ENCODE measurements around the gene CLP1. TPM values are rescaled to one million over a fixed set of nuclear protein-coding genes. Genes with fewer than 3 reads are reported as not detected.

The CLP1 gene
- polyA plus RNA-seq, 1 of the 3 experiments (the other 2 are of a cell fraction), result 18.1 TPM

GRCh38 chr11:57674251-57674650, 16.7 kb downstream of the CLP1 start (continued):
- TF ChIP-seq CTCF (IDR thresholded peaks at IDR 0.05) (no peak), NRF1 (IDR thresholded peaks at IDR 0.05; ENCODE audit: low read depth, low read length) (no peak), FOXM1 (IDR thresholded peaks at IDR 0.05; ENCODE audit: low read depth) (no peak), FOSL2 (IDR thresholded peaks at IDR 0.05; ENCODE audit: borderline replicate concordance, low read depth) (no peak), EP300 (IDR thresholded peaks at IDR 0.05; ENCODE audit: borderline replicate concordance in 1 of 2, low read depth in 1 of 2, low read length in 1 of 2) (no peak)

- Histone ChIP-seq H4K20me1 (ENCODE audit: insufficient read depth) (peaks cover 27% of the 10 kb centered on the region), H3K9me3 (no peaks in the 10 kb centered on the region), H2AFZ (ENCODE audit: low read depth) (no peak overlapping the region), H3K4me2 (no peak overlapping the region), H3K4me1 (ENCODE audit: control insufficient read depth in 1 of 2, insufficient read depth in 2 of 2, low read depth in 1 of 2, low read length in 1 of 2) (no peaks in the 10 kb centered on the region; a peak in 1 of 4 replicates), H3K4me3 (ENCODE audit: low read depth in 2 of 2, low read length in 1 of 2) (no peak overlapping the region), H3K27ac (ENCODE audit: low read depth in 2 of 2, low read length in 1 of 2) (no peak overlapping the region), H3K9ac (no peak overlapping the region), H3F3A (replicated peaks; ENCODE audit: insufficient read depth) (peaks cover 2% of the 10 kb centered on the region), H3K9me2 (no peaks in the 10 kb centered on the region), H3K36me3 (replicated peaks in 1 of 2; ENCODE audit: control insufficient read depth in 1 of 2, insufficient read depth in 2 of 2, low read length in 1 of 2) (peaks cover 38 to 56% of the 10 kb centered on the region in 2 experiments), H3K79me2 (ENCODE audit: insufficient read depth) (peaks cover 98% of the 10 kb centered on the region), H3K27me3 (ENCODE audit: insufficient read depth) (no peaks in the 10 kb centered on the region)
- DNase-seq, result no peak
- no peak for TF ChIP-seq RCOR1 (IDR thresholded peaks at IDR 0.05; ENCODE audit: low read length)
- no peak for TF ChIP-seq SMC3 (IDR thresholded peaks at IDR 0.05; ENCODE audit: low read depth, low read length)
- no peak for TF ChIP-seq RAD21 (IDR thresholded peaks at IDR 0.05; ENCODE audit: low read length)
- no peak for TF ChIP-seq MAX (IDR thresholded peaks at IDR 0.05; ENCODE audit: low read depth)
- no peak for TF ChIP-seq RFX5 (IDR thresholded peaks at IDR 0.05; ENCODE audit: low read length)
- TF ChIP-seq PBX3 (IDR thresholded peaks at IDR 0.05), result no peak
- no peak for TF ChIP-seq FOXM1 (IDR thresholded peaks at IDR 0.05; ENCODE audit: low read depth)
- no peak for TF ChIP-seq EP300 (IDR thresholded peaks at IDR 0.05; ENCODE audit: borderline replicate concordance in 1 of 2, low read depth in 1 of 2, low read length in 1 of 2)
- no peak for TF ChIP-seq MXI1 (IDR thresholded peaks at IDR 0.05; ENCODE audit: low read depth, low read length)
- no peak for TF ChIP-seq FOXJ3 (CRISPR knock-in tag; IDR thresholded peaks at IDR 0.05)
- TF ChIP-seq RXRA (IDR thresholded peaks at IDR 0.05; ENCODE audit: borderline replicate concordance, low read depth), result no peak
- TF ChIP-seq JUND (IDR thresholded peaks at IDR 0.05), result no peak
- no peak for TF ChIP-seq YY1 (IDR thresholded peaks at IDR 0.05; ENCODE audit: low read depth)
- TF ChIP-seq CHD2 (IDR thresholded peaks at IDR 0.05; ENCODE audit: low read length, partially characterized antibody), result no peak
- no peak for TF ChIP-seq GABPA (IDR thresholded peaks at IDR 0.05; ENCODE audit: low read depth)
- TF ChIP-seq ELF1 (IDR thresholded peaks at IDR 0.05), result no peak
- TF ChIP-seq POLR2AphosphoS5 (IDR thresholded peaks at IDR 0.05; ENCODE audit: low read depth, low read length), result no peak
- ChIA-PET CTCF (interaction anchor here (0.9 to 1.9 kb wide), 3 partner anchors 10 to 125 kb away, joined by 3 to 5 read pairs (median 4); partner anchors contain the start of gene UBE2L6), POLR2A (no interaction called here)
- WGBS (ENCODE audit: low lambda C conversion rate), result 94% methylated on average over 3 of the region's 3 CpGs
Measured at GRCh38 chr11:57675176-57675941, 17.8 kb downstream of the CLP1 start.
